OCI-LY7 (cell line): ENCODE measurements around the gene MTA3.
"Not testable (repeated sequence)": the region's sequence is repeated elsewhere in the genome, so short reads cannot be mapped to it uniquely, and the experiment has no call there.

ENCODE experiments used
- CTCF ChIP-seq: fragments of 200-600 bp; sonication (generic); conservative IDR thresholded peaks from 2 replicates; pipeline ENCODE4 v1.5.1; 2014; ENCODE audit warnings: mild to moderate bottlenecking, antibody characterized with exemption, low read length, moderate library complexity, mixed read lengths
- EZH2phosphoT487 ChIP-seq: fragments of 200-600 bp; sonication (generic); IDR thresholded peaks from 2 replicates; pipeline ENCODE4 v1.6.1; 2018; ENCODE audit warnings: low read depth, borderline replicate concordance, mild to moderate bottlenecking, mixed run types, antibody characterized with exemption, low read length, moderate library complexity, mixed read lengths

DNA sequence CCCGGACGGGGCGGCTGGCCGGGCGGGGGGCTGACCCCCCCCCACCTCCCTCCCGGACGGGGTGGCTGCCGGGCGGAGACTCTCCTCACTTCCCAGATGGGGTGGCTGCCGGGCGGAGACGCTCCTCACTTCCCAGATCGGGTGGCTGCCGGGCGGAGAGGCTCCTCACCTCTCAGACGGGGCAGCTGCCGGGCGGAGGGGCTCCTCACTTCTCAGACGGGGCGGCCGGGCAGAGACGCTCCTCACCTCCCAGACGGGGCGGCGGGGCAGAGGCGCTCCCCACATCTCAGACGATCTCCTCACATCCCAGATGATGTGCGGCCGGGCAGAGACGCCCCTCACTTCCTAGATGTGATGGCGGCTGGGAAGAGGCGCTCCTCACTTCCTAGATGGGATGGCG lies 37.7 kb downstream of the MTA3 start:
- TF ChIP-seq CTCF, EZH2phosphoT487: not testable (repeated sequence)
